HG03469 (cell line): ENCODE data around the gene YAF2.

Source experiments
- ATAC-seq: cut with Tn5 transposase; IDR thresholded peaks from one replicate; pipeline ENCODE4 v1.9.1; 2021; ENCODE audit warnings: mild to moderate bottlenecking, moderate library complexity, moderate number of reproducible peaks; ENCODE audit not compliant: unreplicated experiment

Gene YAF2, protein sequence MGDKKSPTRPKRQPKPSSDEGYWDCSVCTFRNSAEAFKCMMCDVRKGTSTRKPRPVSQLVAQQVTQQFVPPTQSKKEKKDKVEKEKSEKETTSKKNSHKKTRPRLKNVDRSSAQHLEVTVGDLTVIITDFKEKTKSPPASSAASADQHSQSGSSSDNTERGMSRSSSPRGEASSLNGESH

DNA sequence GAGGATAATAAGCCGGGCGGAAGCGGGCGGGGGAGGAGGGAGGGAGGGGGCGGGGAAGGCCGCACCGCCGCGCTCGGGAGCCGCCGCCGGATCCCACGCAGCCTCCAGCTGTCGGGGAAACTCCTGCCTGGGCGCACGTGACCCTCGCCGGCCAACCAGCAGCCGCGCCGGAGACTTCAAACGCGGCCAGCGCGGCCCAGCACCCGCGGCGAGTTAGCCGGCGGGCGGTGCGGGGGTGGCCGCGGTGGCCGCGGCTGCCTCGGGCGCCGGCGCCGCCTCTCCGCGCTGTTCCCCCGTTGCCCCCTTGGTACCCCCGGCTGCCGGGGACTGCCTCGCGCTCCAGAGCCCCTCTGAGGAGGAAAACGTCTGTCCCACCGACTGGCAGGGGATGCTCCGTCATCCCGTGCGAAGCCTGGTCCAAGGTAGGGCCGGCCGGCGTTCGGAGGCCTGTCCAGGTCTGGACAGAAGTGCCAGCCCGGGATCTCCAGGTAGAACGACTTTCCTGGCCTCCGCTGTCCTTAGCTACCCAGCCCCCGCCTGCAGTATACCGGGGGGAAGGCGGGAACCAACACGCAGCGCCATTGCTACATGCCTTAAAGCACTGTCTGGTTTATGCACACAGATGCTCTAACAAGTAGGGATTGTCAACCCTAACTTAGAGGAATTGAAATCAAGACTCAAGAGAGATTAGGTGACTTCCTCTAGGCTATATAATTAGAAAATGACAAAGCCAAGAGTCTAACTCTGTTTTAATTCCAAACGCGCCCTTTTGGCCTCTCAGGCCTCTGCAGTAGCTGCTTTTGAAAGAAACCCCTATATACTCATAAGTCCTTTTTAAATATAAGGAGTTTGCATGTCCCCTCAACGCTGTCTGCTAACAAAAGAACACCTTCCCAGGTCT lies at the start of gene YAF2:
YAF2 (minus strand) TSS at position 9 of the 901 bp plus-strand sequence. CDS start 68 bp downstream, outside the sequence.
- peak; percentile 59 for ATAC-seq

DNA sequence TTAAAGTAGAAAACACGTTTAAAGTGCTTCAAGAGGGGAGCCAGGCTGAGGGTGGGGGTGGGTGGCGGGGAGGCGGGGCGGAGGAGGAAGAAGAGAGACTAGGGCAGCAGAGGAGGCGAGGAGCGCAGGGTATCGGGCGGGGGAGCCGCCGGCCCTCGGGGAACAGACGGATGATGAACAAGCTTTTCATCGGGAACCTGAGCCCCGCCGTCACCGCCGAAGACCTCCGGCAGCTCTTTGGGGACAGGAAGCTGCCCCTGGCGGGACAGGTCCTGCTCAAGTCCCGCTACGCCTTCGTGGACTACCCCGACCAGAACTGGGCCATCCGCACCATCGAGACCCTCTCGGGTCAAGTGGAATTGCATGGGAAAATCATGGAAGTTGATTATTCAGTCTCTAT lies 48.7 kb upstream of the YAF2 start:
- ATAC-seq = no peak

DNA sequence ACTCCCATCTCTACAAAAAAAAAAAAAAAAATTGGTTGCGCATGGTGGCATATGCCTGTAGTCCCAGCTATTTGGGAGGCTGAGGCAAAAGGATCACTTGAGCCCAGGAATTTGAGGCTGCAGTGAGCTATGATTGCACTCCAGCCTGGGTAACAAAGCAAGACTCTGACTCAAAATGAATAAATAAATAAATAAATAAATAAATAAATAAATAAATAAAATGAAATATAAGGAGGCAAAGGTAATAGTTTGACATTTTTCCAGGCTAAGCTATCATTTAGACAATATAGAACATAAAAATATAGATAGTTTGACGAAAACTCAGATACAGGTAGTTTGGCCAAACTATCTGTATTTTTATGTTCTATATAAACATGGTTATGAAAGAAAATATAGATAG lies 47.4 kb upstream of the YAF2 start:
- no peak for ATAC-seq

DNA sequence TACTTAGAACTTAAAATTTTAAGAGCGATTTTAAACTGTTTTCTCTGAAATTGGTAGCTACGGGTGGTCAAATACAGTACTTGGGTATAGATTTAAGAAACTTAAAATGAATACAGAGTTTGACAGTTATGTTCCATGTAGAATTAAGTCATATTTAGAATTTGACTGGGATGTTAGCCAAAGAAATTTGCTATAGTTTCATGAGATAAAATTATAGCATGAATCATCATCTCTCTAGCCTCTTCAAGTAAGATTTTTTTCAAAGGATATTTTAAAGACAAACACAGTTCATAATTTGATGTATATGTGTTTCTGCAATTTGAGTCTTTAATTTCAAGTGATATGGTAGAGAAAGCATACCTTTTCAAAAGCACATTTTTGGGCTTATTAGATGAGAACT lies 46.8 kb upstream of the YAF2 start:
- ATAC-seq = no peak

DNA sequence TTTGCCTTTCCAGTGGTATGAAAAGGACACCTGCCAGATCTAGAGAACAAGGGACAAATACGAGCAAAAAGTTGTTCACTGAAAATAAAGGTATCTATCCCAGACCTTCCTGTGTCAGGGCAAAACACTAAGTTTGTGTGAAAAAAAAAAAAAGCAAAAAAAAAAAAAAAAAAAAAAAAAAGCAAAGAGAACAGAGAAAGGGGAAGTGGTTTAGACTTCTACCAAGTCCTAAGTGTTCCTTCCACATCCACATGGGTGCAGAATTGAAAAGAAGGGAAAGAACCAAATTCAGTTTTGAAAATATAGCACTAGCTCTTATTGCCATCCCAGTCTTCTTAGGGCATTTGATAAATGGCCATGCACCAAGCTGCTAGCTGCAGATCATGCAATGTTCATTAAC lies 46.1 kb upstream of the YAF2 start:
- ATAC-seq = no peak

DNA sequence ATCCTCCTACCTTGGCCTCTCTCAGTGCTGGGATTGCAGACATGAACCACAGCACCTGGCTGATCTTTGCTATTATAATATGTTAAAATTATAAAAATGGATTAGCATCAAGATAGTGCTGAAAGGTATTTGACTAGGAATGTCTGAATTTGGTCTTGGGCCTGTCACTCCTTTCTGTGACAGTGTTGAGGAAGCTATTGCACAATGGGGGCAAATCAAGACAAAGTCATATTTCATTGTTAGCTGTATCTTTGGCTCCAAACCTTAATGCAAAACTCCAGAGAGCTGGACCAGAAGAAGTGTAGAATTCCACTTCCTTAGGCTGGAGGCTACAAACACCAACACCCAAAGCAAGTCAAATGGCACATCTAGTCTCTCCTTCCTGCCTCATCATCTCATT lies 45.7 kb upstream of the YAF2 start:
- ATAC-seq = no peak

DNA sequence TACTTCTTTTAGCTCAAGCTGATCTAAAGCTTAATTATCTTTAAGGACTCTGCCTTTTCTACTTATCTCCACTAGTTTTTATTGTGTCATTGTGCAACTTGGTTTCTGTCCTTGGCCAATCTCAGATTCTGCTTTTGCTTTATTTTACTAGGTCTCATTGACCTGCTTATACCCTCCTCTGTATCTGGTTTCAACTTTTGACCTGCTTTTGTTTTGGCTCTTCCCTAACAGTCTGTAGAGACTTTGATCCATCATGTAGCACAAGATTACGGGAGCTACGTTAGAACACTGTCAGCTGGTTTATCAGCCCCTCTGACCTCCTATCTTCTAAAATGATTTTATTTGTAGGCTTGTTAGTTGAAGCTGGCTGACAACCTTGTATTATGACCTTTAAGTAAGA lies 44.2 kb upstream of the YAF2 start:
- no peak for ATAC-seq

DNA sequence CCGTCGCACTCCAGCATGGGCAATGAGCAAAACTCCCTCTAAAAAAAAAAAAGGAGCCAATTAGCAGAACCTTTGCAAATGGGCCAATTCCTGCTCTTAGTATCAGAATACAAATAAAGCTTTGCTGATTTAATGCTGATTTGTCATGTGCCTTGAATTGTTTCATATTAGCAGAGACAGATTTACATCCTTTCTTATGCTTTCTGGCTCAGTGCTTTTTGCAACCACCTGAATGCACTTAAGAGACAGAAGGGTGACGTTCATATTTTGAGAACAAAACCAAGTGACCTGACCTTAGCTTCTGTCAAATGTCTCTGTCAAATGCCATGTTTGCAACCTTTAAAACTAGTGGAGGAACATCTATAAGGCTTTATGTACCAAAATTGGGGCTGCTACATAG lies 43.8 kb upstream of the YAF2 start:
- no peak for ATAC-seq

DNA sequence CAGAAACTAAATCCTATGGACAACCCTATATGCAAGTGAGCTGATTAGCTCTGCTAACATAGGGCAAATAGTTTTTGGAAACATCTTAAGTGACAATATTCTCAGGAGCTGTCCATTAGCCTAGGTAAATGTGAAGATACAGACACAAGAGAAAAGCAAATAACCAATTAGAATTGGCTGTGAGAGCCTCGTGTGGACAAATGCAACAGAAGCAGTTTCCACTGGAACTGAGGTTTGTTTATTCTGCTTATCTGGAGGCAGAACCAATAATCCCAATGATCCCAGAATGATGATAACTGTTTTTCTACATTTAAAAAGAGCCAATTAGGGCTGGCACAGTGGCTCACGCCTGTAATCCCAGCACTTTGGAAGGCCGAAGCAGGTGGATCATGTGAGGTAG lies 43.2 kb upstream of the YAF2 start:
- no peak for ATAC-seq

DNA sequence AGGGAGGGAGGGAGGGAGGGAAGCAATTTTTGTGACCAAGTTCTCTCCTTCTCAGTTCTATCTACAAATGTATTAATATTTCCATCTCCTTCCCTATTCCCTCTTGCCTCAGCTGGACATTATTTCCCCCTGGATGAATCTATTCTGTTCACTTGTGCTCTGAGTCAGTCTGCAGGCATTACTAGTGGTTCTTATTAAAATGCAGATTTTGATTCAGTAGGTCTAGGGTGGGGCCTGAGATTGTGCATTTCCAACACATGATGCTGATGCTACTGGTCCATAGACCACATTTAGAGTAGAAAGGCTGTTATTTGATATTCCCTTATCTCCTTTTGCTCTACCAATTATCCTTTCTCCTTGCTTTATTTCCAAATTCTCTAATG lies 40.1 kb upstream of the YAF2 start:
- no peak for ATAC-seq

DNA sequence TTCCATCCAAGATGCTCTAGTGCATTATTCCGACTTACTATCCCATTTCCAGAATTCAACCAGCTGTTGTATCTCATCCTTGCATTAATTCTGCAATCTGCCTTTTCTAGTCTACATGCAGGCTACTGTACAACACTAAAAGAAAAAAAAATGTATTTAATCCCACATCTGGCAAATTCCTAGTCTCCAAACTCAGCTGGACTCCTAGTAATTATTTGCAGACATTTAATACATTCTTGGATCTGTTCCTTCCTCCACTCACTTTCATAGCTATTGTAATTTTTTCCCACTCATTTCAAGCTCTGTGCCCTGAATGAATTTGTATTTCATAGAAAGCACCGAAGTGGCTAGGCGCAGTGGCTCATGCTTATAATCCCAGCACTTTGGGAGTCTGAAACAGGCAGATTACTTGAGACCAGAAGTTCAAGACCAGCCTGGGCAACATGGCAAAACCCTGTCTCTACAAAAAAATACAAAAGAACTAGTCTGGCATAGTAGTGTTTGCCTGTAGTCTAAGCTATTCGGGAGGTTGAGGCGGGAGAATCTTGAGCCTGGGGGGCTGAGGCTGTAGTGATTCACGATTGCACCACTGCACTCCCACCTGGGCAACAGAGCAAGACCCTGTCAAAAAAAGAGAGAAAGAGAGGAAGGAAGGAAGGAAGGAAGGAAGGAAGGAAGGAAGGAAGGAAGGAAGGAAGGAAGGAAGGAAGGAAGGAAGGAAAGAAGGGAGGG lies 39.5 kb upstream of the YAF2 start:
- no peak for ATAC-seq

DNA sequence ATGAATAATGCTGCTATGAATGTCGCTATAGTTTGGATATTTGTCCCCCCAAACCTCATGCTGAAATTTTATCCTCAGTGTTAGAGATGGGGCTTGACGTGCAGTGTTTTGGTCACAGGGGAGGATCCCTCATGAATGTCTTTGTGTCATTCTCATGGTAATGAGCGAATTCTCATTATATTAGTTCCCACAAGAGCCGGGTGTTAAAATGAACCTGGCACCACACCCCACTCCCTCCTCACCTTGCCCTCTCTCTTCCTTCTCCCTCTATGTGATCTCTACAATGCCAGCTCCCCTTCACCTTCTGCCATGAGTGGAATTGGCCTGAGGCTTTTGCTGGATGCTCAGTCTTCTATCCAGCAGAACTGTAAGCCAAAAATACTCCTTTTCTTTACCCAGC lies 37.5 kb upstream of the YAF2 start:
- no peak for ATAC-seq

DNA sequence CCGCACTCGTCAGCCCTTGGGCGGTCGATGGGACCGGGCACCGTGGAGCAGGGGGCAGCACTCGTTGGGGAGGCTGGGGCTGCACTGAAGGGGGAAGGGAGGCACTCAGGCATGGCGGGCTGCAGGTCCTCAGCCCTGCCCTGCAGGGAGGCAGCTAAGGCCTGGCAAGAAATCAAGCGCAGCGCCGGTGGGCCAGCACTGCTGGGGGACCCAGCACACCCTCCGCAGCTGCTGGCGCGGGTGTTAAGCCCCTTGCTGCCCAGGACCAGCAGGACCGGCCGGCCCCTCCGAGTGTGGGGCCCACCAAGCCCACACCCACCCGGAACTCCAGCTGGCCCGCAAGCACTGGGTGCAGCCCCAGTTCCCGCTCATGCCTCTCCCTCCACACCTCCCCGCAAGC lies 35.7 kb upstream of the YAF2 start:
- ATAC-seq = no peak

DNA sequence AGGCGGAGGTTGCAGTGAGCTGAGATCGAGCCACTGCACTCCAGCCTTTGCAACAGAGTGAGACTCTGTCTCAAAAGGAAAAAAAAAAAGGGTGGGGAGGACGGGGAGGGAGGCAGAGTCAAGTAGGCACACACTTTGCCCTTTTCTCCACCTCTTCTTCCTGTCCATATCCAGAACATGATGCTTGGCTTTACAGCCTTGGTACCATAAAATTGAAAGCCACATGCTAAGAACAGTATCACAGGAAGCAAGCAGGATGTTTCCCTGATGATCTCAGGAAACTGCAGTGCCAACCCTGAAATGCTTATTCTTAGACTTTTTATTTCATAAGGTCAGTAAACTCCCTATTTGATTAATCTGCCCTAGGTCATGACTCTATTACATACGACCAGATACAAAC lies 32.5 kb upstream of the YAF2 start:
- no peak for ATAC-seq

DNA sequence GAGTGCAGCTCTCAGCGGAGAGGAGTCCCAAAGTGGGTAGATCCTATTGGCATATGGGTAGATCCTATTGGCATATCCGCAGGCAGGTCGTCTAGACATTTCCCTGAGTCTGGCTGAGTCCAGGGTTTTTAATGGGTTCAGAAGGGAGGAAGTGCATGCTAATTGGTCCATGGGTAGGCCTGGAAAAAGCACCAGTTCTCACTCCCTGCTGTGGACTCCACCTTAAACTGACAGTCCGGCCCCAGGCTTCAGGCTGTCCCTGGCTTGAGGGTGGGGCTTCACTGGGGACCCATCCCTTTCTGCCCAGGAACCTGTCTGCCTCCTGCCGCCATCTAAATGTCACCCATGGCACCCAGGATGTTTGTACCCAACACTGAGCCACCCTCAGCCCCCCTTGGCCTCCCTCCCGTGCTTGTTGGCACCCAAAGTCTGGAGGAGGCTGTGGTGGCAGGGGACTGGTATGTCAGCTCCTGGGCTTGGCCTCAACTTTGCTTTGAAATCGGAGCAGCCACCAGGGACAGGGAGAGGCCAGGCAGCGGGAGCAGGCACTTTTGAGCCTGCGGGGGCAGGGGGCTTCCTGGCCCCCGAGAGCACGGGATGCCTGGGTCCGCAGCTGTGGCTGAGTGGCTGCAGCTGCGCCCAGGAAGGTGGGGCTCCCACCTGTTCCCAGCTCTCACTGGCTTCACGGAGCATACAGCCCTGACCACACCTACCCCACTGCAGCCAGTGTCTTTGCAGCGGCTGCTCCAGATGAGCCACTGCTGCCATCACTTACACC lies 29.6 kb upstream of the YAF2 start:
- ATAC-seq = no peak

DNA sequence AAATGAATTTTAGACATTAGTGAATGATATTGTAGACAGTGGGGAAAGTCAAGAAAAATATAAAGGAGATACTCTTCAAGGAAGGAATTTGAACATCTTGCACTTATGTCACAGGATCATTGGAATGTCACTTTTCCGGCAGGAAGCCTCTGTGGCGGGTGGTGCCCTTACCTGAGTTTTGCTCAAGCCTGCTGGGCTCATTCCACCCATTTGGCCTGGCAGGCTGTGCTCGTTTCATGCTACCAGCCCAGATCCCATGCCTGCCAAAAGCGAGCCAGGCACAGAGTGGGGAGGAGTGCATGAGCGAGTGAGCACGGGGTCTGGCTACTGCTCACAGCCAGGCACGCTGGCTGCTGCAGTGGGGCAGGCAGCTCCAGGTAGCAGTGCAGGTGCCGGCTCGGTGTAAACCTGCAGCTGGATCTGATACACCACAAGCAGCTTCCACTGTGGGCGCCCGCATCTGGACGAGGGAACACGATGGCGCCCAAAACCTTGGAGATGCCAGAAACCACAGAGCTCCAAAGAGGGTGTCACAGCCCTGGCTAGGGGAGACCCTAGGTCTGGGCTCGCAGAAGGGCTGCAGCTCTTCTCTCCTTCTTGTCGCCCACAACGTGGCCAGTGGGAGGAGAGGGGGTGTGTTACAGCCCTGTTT lies 28.7 kb upstream of the YAF2 start:
- no peak for ATAC-seq

DNA sequence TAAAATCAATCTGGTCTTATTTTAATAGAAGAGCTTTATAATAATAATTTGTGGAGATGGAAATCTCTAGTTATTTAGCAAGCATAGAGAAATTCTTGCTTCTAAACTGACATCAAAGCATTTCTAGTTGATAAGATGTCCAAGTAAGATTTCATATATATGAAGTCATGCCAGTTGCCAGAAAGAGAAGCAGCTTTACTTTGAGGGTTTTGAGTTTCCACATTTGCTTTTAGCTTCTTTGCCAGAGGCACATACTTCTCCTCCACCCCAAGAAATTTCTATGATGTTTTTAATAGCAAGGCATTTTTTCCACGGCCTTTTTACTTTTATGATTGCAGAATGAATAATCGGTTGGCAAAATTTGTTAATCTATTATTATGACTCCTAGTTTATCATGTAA lies 24.2 kb upstream of the YAF2 start:
- ATAC-seq = no peak

DNA sequence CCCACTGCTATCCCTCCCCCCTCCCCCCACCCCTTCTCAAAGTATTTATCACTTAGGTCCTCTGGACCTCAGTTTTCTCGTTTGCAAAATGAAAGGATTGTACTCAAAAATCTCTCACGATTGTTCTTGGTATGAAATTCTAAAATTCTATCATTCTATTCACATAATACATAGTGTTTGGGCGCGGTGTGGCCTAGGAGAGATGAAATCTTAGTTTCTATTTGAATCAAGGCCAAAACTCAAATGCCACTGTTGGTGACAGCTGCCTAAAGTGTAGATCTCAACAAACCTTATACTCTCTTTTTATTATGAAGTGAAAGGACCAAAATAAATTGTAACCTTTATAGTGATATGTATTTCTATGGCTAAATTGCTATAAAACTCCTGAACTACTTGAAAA lies 23.7 kb upstream of the YAF2 start:
- no peak for ATAC-seq

DNA sequence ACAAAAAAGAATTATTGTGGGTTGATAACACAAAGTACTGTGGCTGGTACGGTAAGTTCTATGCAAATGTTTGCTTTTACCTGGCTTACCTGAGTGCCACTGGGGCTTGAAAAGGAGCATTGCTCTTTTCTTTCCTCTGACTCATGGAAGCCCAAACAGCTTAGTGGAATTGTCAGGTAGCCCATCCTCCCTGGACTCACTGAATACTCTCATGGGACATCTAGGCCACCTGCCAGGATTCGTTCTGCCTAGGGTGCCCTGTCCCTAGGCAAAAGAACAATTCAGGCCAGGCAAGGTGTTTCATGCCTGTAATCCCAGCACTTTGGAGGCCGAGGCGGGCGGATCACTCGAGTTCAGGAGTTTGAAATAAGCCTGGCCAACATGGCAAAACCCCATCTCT lies 22.5 kb upstream of the YAF2 start:
- ATAC-seq = no peak

DNA sequence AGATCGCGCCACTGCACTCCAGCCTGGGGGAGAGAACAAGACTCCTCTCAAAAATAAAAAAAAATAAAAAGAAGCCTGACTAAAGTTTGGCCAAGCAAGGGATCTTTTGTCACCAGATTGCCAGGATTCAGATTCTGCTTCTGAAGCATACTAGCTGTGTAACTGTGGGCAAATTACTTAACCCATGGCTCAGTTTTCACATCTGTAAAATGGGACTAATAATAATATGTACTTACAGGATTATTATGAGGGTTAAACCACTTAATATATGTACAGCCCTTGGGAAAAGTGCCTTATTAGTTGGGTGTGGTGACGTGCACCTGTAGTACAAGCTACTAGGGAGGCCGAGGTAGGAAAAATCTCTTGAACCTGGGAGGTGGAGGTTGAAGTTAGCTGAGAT lies 21.7 kb upstream of the YAF2 start:
- ATAC-seq = no peak

DNA sequence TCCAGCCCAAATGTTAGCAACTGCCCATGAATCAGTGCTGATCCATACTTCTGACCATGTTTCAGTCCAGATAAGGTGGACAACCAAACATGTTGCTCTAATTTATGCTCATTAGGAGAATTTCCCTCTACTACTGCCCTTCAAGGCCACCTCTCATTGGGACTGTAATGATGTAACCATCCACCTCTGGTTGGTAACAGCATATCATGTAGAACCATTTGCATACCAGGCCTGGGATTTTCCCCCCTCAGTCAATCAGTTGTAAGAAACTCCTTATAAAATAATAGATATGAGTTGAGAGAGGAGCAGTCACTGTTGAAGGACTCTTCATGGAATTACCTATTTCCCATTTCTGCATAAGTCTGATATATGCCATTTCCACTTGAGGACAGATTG lies 17.8 kb upstream of the YAF2 start:
- no peak for ATAC-seq
